Panc1 (cell line): Measurements from ENCODE around the gene DDX41. TPM values are rescaled to one million over a fixed set of nuclear protein-coding genes. Genes with fewer than 3 reads are reported as not detected.

ENCODE experiments used
- ATAC-seq: fragments of 200-7000 bp; cut with Tn5 transposase; 2 replicates; pipeline ENCODE4 v1.9.1; 2020; ENCODE audit warnings: mild to moderate bottlenecking, moderate library complexity
- BruUV-seq: library from RNA; stranded (reverse); fragments of 400-500 nt; replicated peaks from 2 replicates; lab custom pipeline; 2021; lab: Mats Ljungman, UMichigan
- CTCF ChIA-PET: fragments of 300-600 bp; sonication (Branson Sonifier 250); formaldehyde crosslinking; loops from one replicate; lab custom pipeline; 2022; ENCODE audit warnings: antibody characterized with exemption; lab: Charles Lee
- POLR2A ChIA-PET: fragments of 300-600 bp; sonication (Branson Sonifier 250); formaldehyde crosslinking; loops from one replicate; lab custom pipeline; 2022; ENCODE audit warnings: antibody characterized with exemption; lab: Charles Lee
- DNase-seq: peaks from one replicate; pipeline ENCODE4 v3.0.0-alpha.2; 2010; ENCODE audit warnings: low read depth, low spot score
- H3K27ac ChIP-seq: 2 replicates; pipeline ENCODE4 v1.5.1; 2011; ENCODE audit warnings: mild to moderate bottlenecking, low read length, inconsistent platforms
- H3K27me3 ChIP-seq: fragments of 200-500 bp; sonication (Bioruptor generic); 2 replicates; pipeline ENCODE4 v1.6.0; 2014; ENCODE audit warnings: low read length, inconsistent platforms; ENCODE audit not compliant: control insufficient read depth, insufficient read depth
- H3K36me3 ChIP-seq: fragments of 200-500 bp; sonication (Bioruptor generic); 2 replicates; pipeline ENCODE4 v1.5.1; 2014; ENCODE audit warnings: inconsistent platforms, mild to moderate bottlenecking, low read length, moderate library complexity; ENCODE audit not compliant: control insufficient read depth, insufficient read depth
- H3K4me1 ChIP-seq: 2 replicates; pipeline ENCODE4 v1.5.1; 2011; ENCODE audit warnings: inconsistent platforms, mild to moderate bottlenecking, low read length, moderate library complexity; ENCODE audit not compliant: control insufficient read depth, insufficient read depth
- H3K4me3 ChIP-seq, 2 experiments: 2 replicates each; pipeline ENCODE4 v1.5.1; 2011 to 2012; ENCODE audit warnings: low read depth in 2 of 2, low read length in 2 of 2, mild to moderate bottlenecking in 2 of 2, inconsistent platforms in 1 of 2, moderate library complexity in 1 of 2
- H3K9me3 ChIP-seq: fragments of 200-500 bp; sonication (Bioruptor generic); 2 replicates; pipeline ENCODE4 v1.5.1; 2014; ENCODE audit warnings: low read depth, mild to moderate bottlenecking, inconsistent platforms, low read length, moderate library complexity; ENCODE audit not compliant: control insufficient read depth, insufficient read depth
- POLR2AphosphoS5 ChIP-seq: IDR thresholded peaks from 2 replicates; pipeline ENCODE4 v1.6.1; 2012; ENCODE audit warnings: mild to moderate bottlenecking, low read depth, low read length, moderate library complexity
- SIN3A ChIP-seq: IDR thresholded peaks from 2 replicates; pipeline ENCODE4 v1.6.1; 2012; ENCODE audit warnings: low read depth, mild to moderate bottlenecking, low read length, moderate library complexity, borderline replicate concordance; ENCODE audit not compliant: insufficient read depth
- TCF7L2 ChIP-seq: IDR thresholded peaks from 2 replicates; pipeline ENCODE4 v1.6.1; 2011; ENCODE audit warnings: mild to moderate bottlenecking, low read depth, low read length, inconsistent platforms
- in situ Hi-C: cut with HindIII; loops from 2 replicates; pipeline ENCODE4 v1.10.0; 2016; ENCODE audit warnings: low sequenced_read_pairs, low pct_unique_long_range_greater_than_20kb
- intact Hi-C: fragments of 100-400 bp; cut with micrococcal nuclease; formaldehyde crosslinking; loops from one replicate; pipeline ENCODE4 v1.10.0; 2022; ENCODE audit not compliant: unreplicated experiment
- total RNA-seq: library from RNA; stranded (reverse); gene quantifications from one replicate; pipeline ENCODE4 v1.2.1, GENCODE V29; 2021; ENCODE audit not compliant: unreplicated experiment
- TF ChIP-seq, protein P1 (sequence below), 2 experiments: IDR thresholded peaks; 2 replicates each; pipeline ENCODE4 v1.6.1; 2011 to 2012; ENCODE audit warnings: low read depth in 2 of 2, control low read depth in 1 of 2, low read length in 1 of 2, mild to moderate bottlenecking in 1 of 2, moderate library complexity in 1 of 2; ENCODE audit not compliant: insufficient read depth in 1 of 2
- TF ChIP-seq, protein P2 (sequence below): fragments of 450-650 bp; IDR thresholded peaks from 2 replicates; pipeline ENCODE4 v1.5.1; 2017; ENCODE audit warnings: mild to moderate bottlenecking

The DDX41 gene
- total RNA-seq, 1 experiment from 2014 or later, result 111 TPM

DNA sequence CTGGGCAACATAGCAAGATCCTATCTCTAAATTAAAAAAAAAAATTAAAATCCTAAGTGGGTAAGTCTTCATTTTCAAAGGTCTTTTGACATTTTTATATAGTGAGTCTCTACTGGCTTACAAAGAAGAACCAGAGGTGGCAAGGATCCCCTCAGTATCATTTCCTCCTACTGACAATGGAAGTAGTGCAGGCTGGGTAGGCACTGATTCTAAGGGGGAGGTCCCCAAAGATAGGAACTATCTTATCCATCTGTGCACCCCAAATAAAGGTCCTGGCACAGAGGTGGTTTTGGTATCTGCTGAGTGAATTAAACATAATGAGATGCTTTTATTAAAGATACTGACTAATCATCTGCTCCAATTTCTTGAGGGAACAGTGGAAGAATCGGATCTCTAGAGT, 33.4 kb upstream of the DDX41 start:
- DNase-seq (no peak), ATAC-seq (no peak)
- TF ChIP-seq, protein P1, sequence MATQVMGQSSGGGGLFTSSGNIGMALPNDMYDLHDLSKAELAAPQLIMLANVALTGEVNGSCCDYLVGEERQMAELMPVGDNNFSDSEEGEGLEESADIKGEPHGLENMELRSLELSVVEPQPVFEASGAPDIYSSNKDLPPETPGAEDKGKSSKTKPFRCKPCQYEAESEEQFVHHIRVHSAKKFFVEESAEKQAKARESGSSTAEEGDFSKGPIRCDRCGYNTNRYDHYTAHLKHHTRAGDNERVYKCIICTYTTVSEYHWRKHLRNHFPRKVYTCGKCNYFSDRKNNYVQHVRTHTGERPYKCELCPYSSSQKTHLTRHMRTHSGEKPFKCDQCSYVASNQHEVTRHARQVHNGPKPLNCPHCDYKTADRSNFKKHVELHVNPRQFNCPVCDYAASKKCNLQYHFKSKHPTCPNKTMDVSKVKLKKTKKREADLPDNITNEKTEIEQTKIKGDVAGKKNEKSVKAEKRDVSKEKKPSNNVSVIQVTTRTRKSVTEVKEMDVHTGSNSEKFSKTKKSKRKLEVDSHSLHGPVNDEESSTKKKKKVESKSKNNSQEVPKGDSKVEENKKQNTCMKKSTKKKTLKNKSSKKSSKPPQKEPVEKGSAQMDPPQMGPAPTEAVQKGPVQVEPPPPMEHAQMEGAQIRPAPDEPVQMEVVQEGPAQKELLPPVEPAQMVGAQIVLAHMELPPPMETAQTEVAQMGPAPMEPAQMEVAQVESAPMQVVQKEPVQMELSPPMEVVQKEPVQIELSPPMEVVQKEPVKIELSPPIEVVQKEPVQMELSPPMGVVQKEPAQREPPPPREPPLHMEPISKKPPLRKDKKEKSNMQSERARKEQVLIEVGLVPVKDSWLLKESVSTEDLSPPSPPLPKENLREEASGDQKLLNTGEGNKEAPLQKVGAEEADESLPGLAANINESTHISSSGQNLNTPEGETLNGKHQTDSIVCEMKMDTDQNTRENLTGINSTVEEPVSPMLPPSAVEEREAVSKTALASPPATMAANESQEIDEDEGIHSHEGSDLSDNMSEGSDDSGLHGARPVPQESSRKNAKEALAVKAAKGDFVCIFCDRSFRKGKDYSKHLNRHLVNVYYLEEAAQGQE (IDR thresholded peaks at IDR 0.05; ENCODE audit: insufficient read depth in 1 of 2, low read depth in 2 of 2, low read length in 1 of 2), result no peak
- TF ChIP-seq, protein P2, sequence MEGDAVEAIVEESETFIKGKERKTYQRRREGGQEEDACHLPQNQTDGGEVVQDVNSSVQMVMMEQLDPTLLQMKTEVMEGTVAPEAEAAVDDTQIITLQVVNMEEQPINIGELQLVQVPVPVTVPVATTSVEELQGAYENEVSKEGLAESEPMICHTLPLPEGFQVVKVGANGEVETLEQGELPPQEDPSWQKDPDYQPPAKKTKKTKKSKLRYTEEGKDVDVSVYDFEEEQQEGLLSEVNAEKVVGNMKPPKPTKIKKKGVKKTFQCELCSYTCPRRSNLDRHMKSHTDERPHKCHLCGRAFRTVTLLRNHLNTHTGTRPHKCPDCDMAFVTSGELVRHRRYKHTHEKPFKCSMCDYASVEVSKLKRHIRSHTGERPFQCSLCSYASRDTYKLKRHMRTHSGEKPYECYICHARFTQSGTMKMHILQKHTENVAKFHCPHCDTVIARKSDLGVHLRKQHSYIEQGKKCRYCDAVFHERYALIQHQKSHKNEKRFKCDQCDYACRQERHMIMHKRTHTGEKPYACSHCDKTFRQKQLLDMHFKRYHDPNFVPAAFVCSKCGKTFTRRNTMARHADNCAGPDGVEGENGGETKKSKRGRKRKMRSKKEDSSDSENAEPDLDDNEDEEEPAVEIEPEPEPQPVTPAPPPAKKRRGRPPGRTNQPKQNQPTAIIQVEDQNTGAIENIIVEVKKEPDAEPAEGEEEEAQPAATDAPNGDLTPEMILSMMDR, result no peak
- TF ChIP-seq TCF7L2, result no peak
- no peak for TF ChIP-seq SIN3A
- no peak for TF ChIP-seq POLR2AphosphoS5
- H3K9me3 ChIP-seq, result no peaks in the 10 kb centered on the region
- CTCF ChIA-PET, result no interaction called here
- no TSS peak for BruUV-seq
- no peak overlapping the region for H3K27ac ChIP-seq
- intact Hi-C loops, result no loop called here
- H3K4me1 ChIP-seq, result peaks cover 35% of the 10 kb centered on the region
- POLR2A ChIA-PET, result no interaction called here
- no peaks in the 10 kb centered on the region for H3K27me3 ChIP-seq
- H3K4me3 ChIP-seq, result no peak overlapping the region
- no peaks in the 10 kb centered on the region; the same call in 1 of the 2 replicates for H3K36me3 ChIP-seq
- in situ Hi-C loops, result no loop called here

DNA sequence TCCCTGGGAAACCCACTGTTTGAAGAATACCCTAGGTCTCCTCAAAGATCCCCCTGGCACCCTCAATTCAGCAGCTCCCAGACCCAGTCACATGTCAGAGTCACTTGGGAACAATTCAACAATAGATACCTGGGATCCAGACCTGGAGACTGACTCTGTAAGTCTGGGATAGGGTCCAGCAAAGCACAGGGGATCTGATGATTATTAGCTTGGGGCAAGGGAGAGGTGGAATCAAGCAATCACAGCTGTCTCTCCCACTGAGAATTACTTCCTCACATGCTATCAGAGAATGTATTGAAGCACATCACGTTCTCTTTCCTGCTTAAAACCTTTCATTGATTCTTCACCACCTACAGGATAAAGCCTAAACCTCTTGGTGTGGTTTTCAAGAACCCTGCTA, 31.7 kb upstream of the DDX41 start:
- ChIA-PET CTCF (no interaction called here), POLR2A (no interaction called here)
- ATAC-seq (no peak), DNase-seq (no peak)
- Histone ChIP-seq H3K4me1 (peaks cover 43% of the 10 kb centered on the region), H3K27ac (peak overlapping the region; percentile 29; the same call in 1 of the 2 replicates), H3K9me3 (no peaks in the 10 kb centered on the region), H3K36me3 (no peaks in the 10 kb centered on the region; the same call in 1 of the 2 replicates), H3K4me3 (no peak overlapping the region), H3K27me3 (no peaks in the 10 kb centered on the region)
- BruUV-seq, result no TSS peak
- TF ChIP-seq POLR2AphosphoS5 (no peak), SIN3A (no peak), TCF7L2 (no peak)
- TF ChIP-seq, protein P1 (IDR thresholded peaks at IDR 0.05; ENCODE audit: insufficient read depth in 1 of 2, low read depth in 2 of 2, low read length in 1 of 2), result no peak
- TF ChIP-seq, protein P2, result no peak
- intact Hi-C loops (no loop called here), in situ Hi-C loops (loop anchor here (10.0 kb wide), 1 partner anchor 46 kb away; the partner anchor contains the start of gene TMED9)
